HG03159 (cell line): ENCODE measurements around the gene LEMD1.
"Not testable (repeated sequence)": the region's sequence is repeated elsewhere in the genome, so short reads cannot be mapped to it uniquely, and the experiment has no call there.

Source experiments
- ATAC-seq: cut with Tn5 transposase; IDR thresholded peaks from one replicate; pipeline ENCODE4 v1.9.1; 2021; ENCODE audit warnings: mild to moderate bottlenecking, moderate library complexity; ENCODE audit not compliant: unreplicated experiment

The LEMD1 gene

GRCh38 chr1:205430696-205431305 lies 8.9 kb upstream of the LEMD1 start:
- ATAC-seq: no peak

- no peak for ATAC-seq
These were observed 8.2 kb upstream of the LEMD1 start for GRCh38 chr1:205429762-205430695.

GRCh38 chr1:205424901-205425600 lies 3.2 kb upstream of the LEMD1 start:
- no peak for ATAC-seq

- no peak for ATAC-seq
These were observed 2.1 kb upstream of the LEMD1 start for GRCh38 chr1:205423814-205424399.

DNA sequence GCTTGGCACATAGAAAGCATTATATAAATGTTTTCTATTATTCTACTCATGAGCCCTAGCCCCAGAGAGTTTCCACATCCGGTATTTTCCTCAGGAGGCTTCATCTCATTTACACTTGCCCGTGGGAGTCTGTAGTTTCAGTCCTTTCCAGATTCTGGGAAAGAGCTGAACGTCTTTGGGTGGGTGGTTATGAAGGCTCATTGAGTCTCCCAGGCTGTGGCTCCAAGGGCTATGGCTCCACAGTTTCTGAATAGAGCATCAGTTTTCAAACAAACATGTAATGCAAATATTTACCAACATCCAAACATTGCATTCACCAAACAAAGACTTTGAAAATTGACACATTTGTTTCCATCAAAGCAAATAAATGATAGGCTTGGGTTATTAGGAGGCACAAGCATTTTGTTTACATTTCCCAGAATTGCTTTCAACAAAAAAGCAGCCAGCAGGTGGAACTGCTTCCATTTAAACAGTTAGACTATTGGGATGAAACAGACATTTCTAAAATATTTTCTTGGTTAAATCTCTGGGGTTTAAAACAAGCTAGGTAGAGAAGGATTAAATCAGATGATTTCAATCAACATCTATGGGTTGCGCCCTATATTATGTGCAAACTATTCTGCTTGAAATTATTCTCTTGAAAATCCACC lies 1.3 kb upstream of the LEMD1 start:
- ATAC-seq: no peak

DNA sequence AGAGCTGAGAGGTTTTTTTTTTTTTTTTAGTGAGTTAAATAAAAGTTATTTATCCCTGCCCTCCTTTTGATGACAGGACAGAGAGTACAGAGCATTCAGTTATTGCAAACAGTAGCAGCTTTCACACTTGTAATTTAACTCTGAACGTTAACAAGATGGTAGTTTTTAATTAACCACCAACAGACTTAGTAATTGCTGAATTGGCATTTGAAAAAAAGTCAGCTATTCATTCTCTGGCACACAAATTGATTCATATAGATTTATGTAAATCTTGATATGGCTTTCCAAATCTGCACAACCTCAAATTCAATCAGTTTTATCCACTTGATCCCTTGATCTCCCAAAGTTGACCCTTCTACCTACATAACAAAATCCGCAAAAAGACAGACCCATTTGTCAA lies 918 bp downstream of the LEMD1 start:
- no peak for ATAC-seq

- ATAC-seq: no peak
These were observed 3.8 kb downstream of the LEMD1 start for GRCh38 chr1:205417870-205418635.

- no peak for ATAC-seq
These were observed 5.5 kb downstream of the LEMD1 start for GRCh38 chr1:205416322-205416721.

DNA sequence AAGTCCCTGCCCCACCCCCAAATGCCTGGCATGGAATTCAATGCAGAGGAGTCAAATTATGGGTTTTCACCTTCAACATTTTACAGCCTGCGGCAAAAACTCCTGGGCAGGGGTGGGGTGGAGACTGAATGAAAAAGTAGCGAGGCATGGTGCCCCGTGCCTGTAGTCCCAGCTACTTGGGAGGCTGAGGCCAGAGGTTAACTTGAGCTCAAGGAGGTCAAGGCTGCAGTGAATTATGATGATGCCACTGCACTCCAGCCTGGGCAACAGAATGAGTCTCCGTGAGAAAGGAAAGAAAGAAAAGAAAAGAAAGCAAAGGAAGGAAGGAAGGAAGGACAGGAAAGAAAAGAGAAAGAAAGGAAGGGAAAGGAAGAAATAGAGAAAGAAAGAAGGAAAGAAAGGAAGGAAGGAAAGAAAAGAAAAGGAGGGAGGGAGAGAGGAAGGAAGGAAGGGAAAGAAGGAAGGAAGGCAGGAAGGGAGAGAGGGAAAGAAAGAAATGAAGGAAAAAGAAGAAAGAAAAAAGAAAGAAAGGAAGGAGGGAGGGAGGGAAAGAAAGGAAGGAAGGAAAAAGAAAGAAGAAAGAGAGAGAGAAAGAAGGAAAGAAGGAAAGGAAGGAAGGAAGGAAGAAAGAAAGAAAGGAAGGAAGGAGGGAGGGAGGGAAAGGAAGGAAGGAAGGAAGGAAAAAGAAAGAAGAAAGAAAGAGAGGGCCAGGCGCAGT lies 11.1 kb downstream of the LEMD1 start:
- no peak for ATAC-seq

GRCh38 chr1:205407970-205408369 lies 13.9 kb downstream of the LEMD1 start:
- ATAC-seq: no peak

DNA sequence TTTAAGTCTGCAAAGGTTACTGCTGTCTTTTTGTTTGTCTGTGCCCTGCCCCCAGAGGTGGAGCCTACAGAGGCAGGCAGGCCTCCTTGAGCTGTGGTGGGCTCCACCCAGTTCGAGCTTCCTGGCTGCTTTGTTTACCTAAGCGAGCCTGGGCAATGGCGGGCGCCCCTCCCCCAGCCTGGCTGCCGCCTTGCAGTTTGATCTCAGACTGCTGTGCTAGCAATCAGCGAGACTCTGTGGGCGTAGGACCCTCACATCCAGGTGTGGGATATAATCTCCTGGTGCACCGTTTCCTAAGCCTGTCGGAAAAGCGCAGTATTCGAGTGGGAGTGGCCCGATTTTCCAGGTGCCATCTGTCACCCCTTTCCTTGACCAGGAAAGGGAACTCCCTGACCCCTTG lies 15.6 kb downstream of the LEMD1 start:
- not testable (repeated sequence) for ATAC-seq

GRCh38 chr1:205404484-205404883 lies 17.4 kb downstream of the LEMD1 start:
- ATAC-seq: not testable (repeated sequence)

- no peak for ATAC-seq
These were observed 23.3 kb downstream of the LEMD1 start for GRCh38 chr1:205398586-205398985.

GRCh38 chr1:205396967-205397616 lies 24.8 kb downstream of the LEMD1 start:
- ATAC-seq: no peak

DNA sequence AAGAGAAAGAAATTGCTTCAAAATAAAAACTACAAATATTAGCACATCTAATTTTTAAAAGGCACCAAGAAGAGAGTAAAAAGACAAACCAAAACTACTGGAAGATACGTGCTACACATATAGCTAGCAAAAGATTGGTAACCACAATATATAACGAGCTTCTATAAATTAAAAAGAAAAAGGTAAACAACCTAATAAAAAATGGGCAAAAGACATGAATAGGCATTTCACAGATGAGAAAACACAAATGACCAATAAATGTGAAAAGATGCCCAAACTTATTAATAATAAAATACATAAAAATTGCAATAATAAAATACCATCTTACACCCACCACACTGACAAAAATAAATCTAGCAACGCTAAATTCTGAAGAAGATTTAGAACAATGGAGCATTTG lies 26.2 kb downstream of the LEMD1 start:
- ATAC-seq: no peak

GRCh38 chr1:205392650-205393049 lies 29.2 kb downstream of the LEMD1 start:
- no peak for ATAC-seq

DNA sequence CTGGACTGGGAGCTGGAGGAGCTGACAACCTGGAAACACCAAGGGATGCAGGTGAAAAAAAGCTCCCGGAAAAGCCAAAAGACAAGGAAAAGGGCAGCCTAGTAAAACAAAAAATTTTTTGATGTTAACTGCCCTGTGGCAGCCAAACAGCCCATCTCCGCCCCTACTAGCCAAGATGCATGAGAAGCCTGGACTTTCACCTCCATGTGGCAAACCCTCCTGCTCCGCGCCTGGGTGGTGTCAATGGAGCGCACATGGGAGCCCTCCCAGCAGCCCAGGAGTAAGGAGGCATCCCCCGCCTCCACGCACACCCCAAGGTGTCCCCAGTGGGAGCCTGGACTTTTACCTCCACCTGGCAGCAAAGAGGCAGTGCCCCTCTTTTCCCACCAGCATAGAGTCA lies 30.5 kb downstream of the LEMD1 start:
- ATAC-seq: no peak

DNA sequence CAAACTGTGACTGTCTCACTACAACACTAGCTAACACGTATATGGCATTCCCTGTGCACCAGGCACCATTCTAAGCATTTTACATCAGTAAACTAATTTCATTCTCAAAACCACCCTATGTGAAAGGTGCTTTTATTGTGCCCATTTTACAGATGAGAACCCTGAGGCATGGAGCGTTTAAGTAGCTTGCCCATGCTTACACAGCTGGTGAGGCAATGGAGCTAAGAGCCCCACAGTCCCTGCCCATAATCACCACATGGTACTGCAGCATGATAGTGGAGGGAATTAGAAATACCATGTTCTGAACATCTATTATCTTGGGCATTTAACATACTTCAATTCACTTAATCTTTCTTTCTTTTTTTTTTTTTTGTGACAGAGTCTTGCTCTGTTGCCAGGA lies 34.0 kb downstream of the LEMD1 start:
- no peak for ATAC-seq

- not testable (repeated sequence) for ATAC-seq
These were observed 38.9 kb downstream of the LEMD1 start for GRCh38 chr1:205382990-205383389.
